Activated CD4-positive, CD25-positive, alpha-beta regulatory T cell treated with anti-CD3 and anti-CD28 coated beads, Interleukin-2, amount 50 U/mL, for 72 hours (primary cell): ENCODE data around the gene CDH4.
"Not testable (repeated sequence)": the region's sequence is repeated elsewhere in the genome, so short reads cannot be mapped to it uniquely, and the experiment has no call there.

Experiments
- DNase-seq: peaks from one replicate; pipeline ENCODE4 v3.0.0; 2021

The CDH4 gene

DNA sequence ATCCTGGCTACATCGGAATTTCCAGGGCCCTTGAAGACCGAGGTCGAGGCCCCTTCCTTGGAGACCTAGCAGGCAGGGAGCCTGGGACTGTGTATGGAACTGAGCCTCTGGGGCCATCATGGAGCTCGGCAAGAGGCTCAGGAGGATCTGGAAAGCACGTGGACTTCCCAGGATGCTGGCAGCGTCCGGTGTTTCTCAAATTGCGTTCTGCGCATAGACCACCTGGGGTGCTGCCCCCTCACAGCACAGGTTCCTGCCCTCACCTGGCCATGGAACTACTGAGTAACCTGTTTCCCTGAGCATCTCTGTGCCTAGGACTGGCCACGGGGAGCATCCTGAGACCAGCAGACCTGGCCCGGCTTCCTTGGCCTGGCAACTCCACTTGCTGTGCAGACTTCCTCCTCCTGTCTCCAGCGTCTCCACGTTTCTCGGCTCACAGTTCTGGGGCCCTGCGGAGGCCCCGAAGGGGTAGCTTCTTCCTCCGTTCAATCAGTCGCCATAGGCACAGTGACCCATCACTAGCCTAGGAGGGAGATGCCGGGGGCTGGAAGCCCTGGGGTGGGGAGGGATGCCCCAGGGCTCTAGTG lies 144.3 kb downstream of the CDH4 start:
- DNase-seq, result no peak

DNA sequence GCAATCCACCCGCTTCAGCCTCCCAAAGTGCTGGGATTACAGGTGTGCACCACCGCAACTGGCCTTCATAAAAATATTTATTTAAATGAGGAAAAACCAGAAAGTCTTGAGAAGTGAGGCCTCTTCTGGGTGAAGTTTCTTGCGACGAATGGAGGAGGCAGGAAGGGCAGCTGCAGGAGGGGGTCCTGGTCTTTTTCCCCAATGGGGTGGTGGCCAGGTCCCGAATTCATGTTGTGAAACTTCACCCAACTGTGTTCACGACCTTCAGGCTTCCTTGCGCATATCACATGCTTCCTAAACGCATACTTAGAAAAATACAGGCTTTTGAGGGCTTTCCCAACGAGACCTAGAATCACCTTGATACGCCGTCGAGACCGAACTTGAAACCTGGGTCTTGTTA lies 145.1 kb downstream of the CDH4 start:
- DNase-seq, result no peak

DNA sequence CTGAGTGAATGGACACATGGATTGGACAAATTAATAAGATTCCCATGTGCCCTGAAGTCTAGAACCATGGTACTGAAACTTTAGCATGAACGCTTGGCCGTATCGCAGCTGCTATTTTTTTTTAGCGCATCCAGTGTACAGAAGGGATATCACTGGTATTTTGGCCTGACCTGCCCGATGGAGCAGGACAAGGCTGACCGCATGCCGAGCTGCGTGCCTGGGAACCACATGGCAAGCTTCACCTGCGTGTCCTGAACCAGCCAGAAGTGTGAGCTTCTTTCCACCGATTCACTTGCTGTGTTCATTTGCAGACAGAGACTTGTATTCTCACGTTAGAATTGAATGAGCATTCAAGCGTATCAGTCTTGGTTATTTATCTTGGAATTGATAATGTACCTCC lies 145.7 kb downstream of the CDH4 start:
- DNase-seq, result no peak

DNA sequence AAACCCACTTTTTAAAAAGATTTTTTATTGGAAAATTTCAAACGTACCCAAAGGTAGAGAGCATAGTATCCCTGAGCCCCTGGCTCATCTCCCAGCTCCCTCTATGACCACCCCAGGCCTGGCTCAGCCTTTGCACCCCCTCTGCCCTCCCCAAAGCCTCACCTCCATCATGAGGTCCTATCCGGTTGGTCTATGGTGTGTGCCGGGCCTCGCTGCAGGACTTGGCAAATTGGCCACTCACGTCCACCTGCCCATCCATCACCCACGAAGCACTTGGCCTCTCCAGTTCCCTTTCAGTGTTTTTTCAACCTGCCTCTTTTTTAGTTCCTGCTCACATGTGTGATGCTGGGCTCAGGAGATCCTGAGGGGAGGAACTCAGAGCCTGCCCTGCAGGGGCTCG lies 147.4 kb downstream of the CDH4 start:
- DNase-seq, result no peak

DNA sequence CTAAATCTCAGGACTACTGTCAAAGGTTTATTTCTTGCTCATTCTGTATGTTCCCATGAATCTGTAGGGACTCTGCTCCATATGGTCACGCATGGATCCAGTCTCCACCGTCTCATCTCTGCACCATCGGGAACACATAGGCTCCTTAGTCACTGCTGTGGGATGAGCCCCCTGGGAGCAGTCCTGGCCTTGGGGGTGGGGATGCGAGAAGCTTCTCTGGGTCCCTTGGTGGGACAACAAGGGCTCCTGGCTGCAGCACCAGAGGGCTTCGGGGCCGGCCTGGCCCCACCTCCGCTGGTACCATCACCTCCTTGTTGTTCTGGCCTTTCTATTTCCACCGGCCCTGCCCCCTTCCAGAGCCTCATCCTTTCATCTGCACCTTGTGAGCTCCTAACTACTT lies 148.4 kb downstream of the CDH4 start:
- no peak for DNase-seq

DNA sequence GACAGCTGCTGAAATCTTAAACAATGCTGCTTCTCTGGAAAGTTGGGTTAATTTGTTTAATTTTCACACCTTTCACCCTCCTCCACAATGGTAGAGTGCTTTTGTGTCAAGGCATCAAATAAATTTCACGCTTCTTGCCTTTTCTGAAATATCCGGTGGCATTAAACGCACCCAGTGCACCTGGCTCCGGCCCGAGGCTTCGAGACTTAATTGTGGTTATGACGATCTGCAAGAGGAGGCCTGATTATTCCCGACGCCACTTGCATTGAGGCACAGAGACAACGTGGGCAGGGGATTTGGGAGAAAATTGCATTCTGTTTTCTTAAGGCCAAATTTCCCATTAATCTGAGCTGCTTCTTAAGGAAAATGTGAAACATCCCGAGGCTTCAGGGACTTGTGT lies 152.2 kb downstream of the CDH4 start:
- no peak for DNase-seq

DNA sequence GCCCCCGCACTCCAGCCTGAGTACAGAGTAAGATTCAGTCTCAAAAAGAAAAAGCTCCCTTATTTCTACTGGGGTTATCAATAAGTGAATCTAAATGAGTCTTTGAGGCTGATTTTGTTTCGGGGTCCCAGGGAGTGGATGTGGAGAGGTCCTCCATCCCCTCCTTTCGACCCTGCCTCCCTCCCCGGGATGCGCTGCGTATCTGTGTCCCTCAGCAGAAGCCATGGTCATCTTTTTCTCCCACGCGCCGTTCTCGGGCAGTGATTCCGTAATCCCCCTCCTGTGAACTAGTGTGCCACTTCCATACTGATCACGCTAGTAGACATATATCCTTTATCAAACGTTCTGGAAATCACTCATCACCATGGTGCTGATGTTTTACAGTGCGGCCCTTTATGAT lies 152.9 kb downstream of the CDH4 start:
- no peak for DNase-seq

DNA sequence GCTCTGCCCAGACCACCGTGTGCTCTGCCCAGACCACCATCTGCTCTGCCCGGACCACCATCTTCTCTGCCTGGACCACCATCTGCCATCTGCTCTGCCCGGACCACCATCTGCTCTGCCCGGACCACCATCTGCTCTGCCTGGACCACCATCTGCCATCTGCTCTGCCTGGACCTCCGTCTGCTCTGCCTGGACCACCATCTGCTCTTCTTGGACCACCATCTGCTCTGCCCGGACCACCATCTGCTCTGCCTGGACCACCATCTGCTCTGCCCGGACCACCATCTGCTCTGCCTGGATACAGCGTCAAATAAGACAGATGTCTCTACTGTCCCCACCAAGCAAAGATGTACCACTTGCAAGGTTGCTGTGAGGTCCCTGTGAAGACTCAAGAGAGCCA lies 154.7 kb downstream of the CDH4 start:
- DNase-seq, result not testable (repeated sequence)

DNA sequence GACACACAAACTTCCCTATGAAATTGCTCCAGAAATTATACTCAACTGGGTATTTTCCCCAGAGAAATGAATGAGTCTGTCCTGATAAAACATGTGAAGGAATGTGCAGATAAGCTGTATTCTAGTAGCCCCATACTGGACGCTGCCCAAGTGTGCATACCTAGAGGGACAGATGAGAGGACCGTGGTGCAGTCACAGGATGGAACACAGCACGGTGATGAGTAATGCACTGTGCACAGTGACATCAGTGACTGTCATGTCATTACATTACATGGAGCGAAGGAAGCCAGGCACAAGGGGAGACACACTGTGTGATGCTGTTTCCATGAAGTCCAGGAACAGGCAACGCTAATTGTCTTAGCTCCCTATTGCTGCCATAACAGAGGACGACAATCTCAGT lies 155.5 kb downstream of the CDH4 start:
- no peak for DNase-seq

DNA sequence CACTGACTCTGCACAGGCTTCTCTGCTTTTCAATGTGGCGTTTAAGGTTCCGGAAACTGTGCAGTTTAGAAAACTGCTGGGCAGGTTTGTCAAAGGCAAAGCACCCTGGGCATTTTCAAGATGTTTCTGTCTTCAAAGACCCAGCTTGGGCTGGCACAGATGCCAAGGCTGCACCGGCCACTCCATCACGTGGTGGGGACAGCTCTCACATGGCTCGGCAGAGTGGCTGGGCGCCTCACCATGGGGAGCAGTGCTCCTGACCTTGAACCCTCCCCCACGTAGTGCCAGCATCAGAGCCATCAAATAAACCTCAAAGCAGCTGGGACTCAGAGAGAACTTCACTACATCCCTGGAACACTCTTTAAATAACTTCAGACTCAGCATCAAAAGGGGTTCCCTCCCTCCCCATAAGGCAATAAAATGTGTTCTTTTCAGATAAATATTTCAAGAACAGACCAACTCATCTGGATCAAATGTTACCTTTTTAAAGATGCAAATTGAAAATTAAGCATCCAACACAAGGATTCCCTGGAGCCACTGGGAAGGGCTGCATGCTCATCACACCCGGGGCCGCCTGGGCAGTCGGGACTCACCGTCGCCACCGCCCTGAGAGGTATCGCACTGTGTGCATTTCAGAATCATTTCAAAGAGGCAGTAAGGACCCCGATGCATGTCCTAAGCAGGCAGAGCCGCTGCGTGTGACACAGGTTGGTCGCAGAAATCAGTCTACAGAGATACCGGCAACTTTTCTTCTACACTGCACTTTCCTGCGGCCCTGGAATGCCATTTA lies 157.1 kb downstream of the CDH4 start:
- no peak for DNase-seq

DNA sequence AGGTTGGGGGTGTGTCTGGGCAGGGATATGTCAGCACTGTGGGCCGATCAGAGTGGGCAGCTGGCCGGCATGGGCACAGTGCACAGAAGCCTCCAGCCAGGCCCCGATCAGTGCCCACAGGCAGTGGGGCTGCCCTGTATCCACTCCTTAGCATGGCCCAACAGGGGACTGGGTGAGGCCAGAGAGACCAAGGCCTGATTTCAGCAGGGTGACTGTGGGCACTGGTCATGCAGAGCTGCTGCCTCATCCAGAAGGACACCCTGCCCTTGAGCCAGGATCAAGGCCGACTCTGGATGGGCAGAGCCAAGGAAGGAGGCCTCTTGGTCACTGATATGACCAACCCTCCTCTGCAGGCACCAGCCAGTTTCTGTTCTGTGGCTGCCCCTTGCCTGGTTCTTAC lies 159.7 kb downstream of the CDH4 start:
- no peak for DNase-seq

DNA sequence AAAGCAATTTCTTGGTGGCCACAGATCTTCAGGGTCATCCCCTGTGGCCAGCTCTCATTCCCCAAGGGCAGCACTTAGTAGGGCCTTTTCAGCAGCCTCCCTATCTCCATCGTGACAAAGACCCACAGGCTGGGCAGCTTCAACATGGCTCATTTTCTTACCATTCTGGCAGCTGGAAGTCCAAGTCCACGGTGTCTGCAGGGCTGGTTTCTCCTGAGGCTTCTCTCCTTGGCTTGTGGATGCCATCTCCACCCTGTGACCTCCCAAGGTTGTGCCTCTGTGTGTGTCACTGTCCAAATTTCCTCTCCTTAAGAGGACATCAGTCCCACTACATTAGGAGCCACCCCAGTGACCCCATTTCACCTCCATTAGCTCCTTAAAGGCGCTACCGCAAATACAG lies 161.7 kb downstream of the CDH4 start:
- DNase-seq, result no peak

DNA sequence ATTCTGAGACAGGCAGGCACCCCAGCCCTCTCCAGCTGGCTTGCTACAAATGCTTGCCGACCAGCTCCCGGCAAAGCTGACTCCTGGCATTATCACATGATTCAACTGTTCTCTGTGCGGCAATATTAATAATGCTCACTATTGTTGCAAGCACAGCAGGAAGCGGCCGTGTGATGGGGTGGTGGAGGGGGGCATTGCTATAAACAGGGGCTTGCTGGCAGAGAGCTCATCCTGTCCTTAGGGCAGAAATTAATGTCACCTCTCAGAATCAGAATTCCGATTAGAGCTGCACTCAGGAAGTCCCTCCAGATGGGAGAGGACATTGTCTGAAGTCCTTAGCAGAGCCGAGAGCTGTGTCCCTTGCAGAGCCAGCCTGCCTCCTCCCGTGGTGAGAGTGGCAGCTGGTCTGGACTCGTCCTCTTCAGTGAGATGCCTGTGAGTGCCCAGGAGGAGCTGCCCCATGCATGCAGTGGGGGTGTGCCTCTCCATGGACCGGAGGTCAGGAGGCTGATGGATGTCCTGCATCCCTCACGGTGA lies 162.5 kb downstream of the CDH4 start:
- DNase-seq, result no peak

DNA sequence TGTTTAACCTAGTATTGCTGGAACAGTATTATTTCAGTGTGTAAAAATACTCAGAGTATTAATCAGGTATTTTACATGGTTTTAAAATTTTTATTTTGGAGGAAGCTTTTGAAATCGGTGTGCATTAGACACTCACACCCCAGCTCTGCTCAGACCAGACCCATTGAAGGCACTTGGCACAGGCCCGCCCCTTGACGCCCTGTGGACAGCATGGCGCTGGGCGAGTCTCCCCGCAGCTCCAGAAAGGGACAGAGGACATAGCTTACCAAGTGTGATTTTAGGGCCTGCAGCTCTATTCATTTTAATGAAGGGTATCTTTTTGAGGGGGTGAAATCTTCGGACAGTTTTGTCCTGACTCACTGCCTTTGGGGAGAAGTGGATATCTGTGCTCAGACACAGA lies 164.5 kb downstream of the CDH4 start:
- no peak for DNase-seq

DNA sequence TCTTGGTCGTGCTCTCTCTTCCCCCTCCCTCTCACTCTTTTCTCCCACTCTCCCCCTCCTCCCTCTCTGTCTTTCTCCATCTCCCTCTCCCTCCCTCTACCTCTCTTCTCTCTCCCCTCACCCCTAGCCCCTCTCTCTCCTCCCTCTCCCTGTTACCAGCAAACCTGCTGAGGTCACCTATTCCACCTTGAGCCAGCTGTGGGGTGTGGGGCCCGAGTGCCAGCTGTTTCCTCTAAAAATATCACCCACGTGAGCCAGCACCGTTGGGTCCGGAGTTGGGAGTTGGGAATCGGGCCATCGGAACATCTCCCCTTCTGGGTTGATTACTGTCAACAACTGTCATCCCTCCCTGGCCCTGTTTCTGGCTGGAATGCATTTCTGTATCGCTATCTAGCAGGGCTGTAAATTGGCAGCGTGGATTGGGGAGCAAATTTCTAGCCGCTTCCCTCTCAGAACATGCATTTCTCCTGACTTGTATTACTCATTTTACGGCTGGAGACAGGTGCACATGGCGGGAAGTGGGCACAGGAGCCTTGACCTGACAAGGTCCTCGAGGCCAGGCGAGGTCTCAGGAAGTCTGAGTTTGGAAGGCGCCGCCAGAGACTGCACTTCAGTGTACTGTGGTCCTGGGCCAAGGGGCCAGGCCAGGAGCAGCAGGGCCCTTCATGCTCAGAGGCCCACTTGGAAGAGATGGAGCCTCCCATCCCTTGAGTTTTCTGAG lies 165.3 kb downstream of the CDH4 start:
- no peak for DNase-seq

DNA sequence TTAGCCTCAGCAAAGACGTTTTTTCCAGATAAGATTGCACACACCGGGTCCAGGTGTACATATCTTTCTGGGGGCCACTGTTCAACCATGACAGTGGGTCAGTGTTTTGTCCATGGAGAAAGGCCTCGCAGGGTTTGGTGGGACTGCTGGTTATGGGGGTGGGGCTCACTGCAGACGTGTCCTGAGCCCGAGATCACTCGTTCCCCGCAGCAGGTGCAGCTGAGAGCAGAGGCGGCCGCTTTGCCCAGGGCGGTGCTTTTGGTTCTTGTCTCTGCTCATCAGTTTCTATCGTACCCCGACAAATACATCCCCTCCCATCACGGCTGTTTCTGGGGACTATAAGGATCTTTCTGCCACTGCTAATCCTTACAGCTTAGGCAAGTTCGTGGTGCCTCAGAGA lies 166.9 kb downstream of the CDH4 start:
- no peak for DNase-seq

DNA sequence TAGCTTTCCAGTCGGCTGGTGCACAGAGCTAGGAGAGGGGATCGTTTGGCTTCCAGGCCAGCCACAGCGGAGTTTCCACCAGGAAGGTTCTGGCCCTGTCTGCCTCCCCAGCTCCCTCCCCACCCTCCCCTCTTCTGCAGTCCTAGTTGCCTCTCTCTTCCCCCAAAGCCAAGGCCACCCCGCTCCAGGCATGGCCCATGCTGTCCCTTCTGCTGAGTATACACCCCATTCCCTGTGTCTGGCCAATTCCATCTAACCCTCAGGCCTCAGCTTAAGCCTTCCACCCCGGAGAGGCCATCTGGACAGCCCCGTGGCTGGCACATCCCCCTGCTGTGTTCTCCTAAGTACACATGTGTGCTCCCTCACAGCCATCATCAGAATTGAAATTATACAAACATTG lies 167.4 kb downstream of the CDH4 start:
- DNase-seq, result no peak

DNA sequence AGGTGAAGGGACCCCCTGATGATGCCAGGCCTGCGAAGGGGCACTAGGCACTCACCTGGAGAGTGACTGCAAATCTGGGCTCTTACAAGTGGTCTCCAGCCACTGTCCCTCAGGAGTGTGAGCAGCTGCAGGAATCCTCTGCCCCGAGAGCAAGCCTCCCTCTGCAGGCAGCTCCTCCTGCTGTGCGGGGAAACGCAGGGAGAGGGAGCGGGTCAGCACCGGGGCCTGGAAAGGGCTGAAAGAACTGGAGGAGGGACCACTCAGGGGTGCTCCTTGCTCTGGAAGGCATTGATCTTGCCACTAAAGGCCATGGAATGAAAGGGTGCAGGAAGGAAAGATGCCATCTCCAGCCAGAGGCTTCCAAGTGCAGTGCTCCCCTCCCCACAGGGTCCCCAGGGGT lies 168.0 kb downstream of the CDH4 start:
- no peak for DNase-seq

DNA sequence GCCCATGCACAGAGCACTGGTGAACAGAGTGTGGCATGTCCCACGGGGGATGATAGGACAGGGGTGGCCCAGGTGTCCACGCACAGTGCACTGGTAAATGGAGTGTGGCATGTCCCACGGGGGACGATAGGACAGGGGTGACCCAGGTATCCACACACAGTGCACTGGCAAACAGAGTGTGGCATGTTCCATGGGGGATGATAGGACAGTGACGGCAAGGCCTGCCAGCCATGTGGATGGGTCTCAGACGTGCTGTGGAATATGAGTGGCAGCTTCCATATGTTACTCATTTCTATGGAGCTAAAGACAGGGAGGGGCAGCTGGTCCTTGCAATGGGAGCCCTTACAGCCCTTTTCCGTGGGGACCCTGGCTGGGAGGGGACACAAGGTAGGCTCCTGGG lies 168.7 kb downstream of the CDH4 start:
- no peak for DNase-seq

DNA sequence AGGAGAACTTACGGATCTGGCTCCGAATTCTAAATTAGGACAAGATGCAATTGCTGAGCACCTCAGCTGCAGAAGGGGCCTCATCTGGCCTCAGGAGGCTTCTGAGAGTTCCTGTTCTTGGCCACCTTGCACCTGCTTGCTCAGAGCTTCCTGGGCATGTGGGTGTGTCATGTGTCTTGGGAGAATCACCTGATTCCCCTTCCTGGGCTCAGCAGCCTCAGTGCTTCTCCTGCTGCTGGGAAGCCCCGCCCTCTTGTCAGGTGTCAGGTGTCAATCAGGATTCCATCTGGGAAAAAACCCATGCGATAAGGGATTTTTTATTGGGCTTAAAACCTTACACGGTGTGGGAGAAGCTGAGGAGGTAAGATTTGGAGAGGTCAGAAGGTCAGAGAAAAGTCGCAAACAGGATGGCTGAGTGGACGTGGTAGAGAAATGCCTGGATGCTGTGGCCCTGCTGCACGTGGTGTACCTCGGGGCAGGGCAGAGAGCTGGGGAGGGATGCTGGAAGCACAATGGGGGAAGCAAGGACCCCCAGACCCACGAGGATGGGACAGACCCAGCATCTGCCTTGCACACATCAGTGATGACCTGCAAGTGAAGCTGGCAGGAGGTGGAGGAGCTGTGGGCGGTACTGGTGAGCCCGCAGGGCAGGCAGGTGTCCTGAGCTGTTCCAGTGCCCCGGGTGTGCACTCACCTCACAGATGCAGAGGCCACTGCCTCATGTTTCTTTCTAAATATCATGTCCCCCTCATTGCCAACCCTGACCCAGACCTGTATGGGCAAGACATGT lies 170.8 kb downstream of the CDH4 start:
- no peak for DNase-seq

DNA sequence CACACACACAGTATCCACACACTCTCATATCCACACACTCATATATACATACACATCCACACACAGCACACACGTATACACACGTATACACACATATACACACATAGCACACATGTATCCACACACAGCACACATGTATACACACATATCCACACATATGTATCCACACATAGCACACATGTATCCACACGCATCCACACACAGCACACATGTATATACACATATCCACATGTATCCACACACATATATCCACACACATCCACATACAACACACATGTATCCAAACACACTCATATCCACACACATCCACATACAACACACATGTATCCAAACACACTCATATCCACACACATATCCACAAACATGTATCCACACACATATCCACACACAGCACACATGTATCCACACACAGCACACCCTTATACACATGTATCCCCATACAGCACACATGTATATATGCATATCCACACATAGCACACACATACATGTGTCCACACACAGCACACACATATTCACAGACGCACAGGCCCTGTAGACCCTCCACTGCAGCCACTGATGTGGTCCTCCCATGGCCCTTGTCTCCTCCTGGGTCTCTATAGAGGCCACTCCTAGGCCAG lies 172.1 kb downstream of the CDH4 start:
- DNase-seq, result no peak

DNA sequence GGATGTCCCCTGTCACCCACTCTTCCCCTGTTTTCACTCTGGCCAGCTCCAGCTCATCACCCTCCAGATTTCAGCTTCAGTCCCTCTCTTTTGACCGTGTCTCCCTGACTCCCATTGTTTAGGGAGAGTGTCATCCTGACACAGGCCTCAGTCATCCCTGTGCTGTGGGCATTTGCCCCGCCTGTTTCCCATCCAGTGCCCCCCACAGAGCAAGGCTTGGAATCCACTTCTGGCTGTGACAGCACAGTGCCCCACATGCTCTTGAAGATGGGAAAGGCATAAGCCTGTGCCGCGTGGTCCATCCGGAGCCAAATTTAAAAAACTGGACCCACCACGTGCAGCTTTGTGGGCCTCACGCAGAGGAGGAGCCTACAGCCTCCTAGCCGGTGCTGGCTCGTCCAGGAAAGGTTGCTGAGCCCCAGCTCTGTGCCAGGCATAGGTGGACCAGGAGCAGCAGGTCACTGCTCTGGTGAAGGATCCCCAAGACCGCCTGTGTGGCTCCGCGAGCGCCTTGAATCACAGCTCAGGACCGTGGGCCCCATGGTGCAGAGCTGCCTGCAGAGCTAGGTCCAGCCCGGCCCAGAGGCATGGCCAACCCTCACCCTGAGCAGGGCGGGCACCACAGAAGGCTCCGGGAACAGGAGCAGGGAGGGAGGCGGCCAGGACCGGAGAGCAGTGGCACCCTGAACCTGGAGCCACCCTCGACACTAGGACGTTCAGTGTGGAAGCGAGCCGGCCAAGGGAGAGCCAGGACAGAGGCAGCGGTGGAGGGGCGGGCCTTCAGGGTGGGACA lies 172.8 kb downstream of the CDH4 start:
- DNase-seq, result no peak
